ENCODE results near the gene LRCOL1. TPM values are rescaled to one million over a fixed set of nuclear protein-coding genes. Genes with fewer than 3 reads are reported as not detected.

LRCOL1 gene
- total RNA-seq, 1 donor from 2014 or later, result not detected

- no peak overlapping the region for H3K27ac Mint-ChIP-seq
- intact Hi-C loops (cut with micrococcal nuclease), result no loop called here
- DNase-seq, result no peak
- H3K9me3 Mint-ChIP-seq, result no peaks in the 10 kb centered on the region
- H3K4me1 Mint-ChIP-seq, result peaks cover 1% of the 10 kb centered on the region
- no peaks in the 10 kb centered on the region for H3K27me3 Mint-ChIP-seq
- peaks cover 49% of the 10 kb centered on the region for H3K36me3 Mint-ChIP-seq (ENCODE audit: low read depth)
- H3K4me3 Mint-ChIP-seq, result no peak overlapping the region
Measured at GRCh38 chr12:132642846-132643835, 32.8 kb upstream of the LRCOL1 start.

GRCh38 chr12:132641811-132642650 lies 31.6 kb upstream of the LRCOL1 start:
- Mint-ChIP-seq H3K4me3 (no peak overlapping the region), H3K36me3 (ENCODE audit: low read depth) (peaks cover 50% of the 10 kb centered on the region), H3K9me3 (no peaks in the 10 kb centered on the region), H3K27ac (no peak overlapping the region), H3K4me1 (peaks cover 6% of the 10 kb centered on the region), H3K27me3 (no peaks in the 10 kb centered on the region)
- intact Hi-C loops (cut with micrococcal nuclease), result no loop called here
- no peak for DNase-seq

GRCh38 chr12:132640936-132641335 lies 30.6 kb upstream of the LRCOL1 start:
- no peaks in the 10 kb centered on the region for H3K27me3 Mint-ChIP-seq
- peaks cover 48% of the 10 kb centered on the region for H3K36me3 Mint-ChIP-seq (ENCODE audit: low read depth)
- no peak for DNase-seq
- intact Hi-C loops (cut with micrococcal nuclease), result no loop called here
- no peaks in the 10 kb centered on the region for H3K9me3 Mint-ChIP-seq
- H3K4me1 Mint-ChIP-seq, result peaks cover 6% of the 10 kb centered on the region
- H3K4me3 Mint-ChIP-seq, result no peak overlapping the region
- H3K27ac Mint-ChIP-seq, result no peak overlapping the region

- DNase-seq, result no peak
- no peaks in the 10 kb centered on the region for H3K27me3 Mint-ChIP-seq
- no peaks in the 10 kb centered on the region for H3K9me3 Mint-ChIP-seq
- intact Hi-C loops (cut with micrococcal nuclease), result no loop called here
- H3K36me3 Mint-ChIP-seq (ENCODE audit: low read depth), result peaks cover 53% of the 10 kb centered on the region
- H3K4me3 Mint-ChIP-seq, result no peak overlapping the region
- no peak overlapping the region for H3K27ac Mint-ChIP-seq
- peaks cover 6% of the 10 kb centered on the region for H3K4me1 Mint-ChIP-seq
Measured at GRCh38 chr12:132639956-132640520, 29.7 kb upstream of the LRCOL1 start.

GRCh38 chr12:132638541-132639408 lies 28.4 kb upstream of the LRCOL1 start:
- Mint-ChIP-seq H3K4me3 (no peak overlapping the region), H3K9me3 (no peaks in the 10 kb centered on the region), H3K36me3 (ENCODE audit: low read depth) (peaks cover 57% of the 10 kb centered on the region), H3K27me3 (no peaks in the 10 kb centered on the region), H3K4me1 (peaks cover 6% of the 10 kb centered on the region), H3K27ac (no peak overlapping the region)
- intact Hi-C loops (cut with micrococcal nuclease), result no loop called here
- DNase-seq, result peak; percentile 69

GRCh38 chr12:132637811-132638210 lies 27.4 kb upstream of the LRCOL1 start:
- no peaks in the 10 kb centered on the region for H3K9me3 Mint-ChIP-seq
- H3K27ac Mint-ChIP-seq, result no peak overlapping the region
- peaks cover 6% of the 10 kb centered on the region for H3K4me1 Mint-ChIP-seq
- no peaks in the 10 kb centered on the region for H3K27me3 Mint-ChIP-seq
- intact Hi-C loops (cut with micrococcal nuclease), result no loop called here
- no peak for DNase-seq
- no peak overlapping the region for H3K4me3 Mint-ChIP-seq
- H3K36me3 Mint-ChIP-seq (ENCODE audit: low read depth), result peaks cover 64% of the 10 kb centered on the region

GRCh38 chr12:132635076-132635955 lies 24.9 kb upstream of the LRCOL1 start:
- H3K36me3 Mint-ChIP-seq (ENCODE audit: low read depth), result peaks cover 75% of the 10 kb centered on the region
- no peak for DNase-seq
- no peak overlapping the region for H3K4me3 Mint-ChIP-seq
- intact Hi-C loops (cut with micrococcal nuclease), result no loop called here
- peaks cover 6% of the 10 kb centered on the region for H3K4me1 Mint-ChIP-seq
- no peaks in the 10 kb centered on the region for H3K27me3 Mint-ChIP-seq
- no peaks in the 10 kb centered on the region for H3K9me3 Mint-ChIP-seq
- peak overlapping the region; percentile 41 for H3K27ac Mint-ChIP-seq

GRCh38 chr12:132634411-132634990 lies 24.1 kb upstream of the LRCOL1 start:
- Mint-ChIP-seq H3K27me3 (no peaks in the 10 kb centered on the region), H3K36me3 (ENCODE audit: low read depth) (peaks cover 80% of the 10 kb centered on the region), H3K27ac (no peak overlapping the region), H3K4me3 (no peak overlapping the region), H3K4me1 (peaks cover 6% of the 10 kb centered on the region), H3K9me3 (no peaks in the 10 kb centered on the region)
- DNase-seq, result no peak
- intact Hi-C loops (cut with micrococcal nuclease), result no loop called here

- DNase-seq, result no peak
- intact Hi-C loops (cut with micrococcal nuclease), result no loop called here
- Mint-ChIP-seq H3K4me1 (peaks cover 6% of the 10 kb centered on the region), H3K27me3 (no peaks in the 10 kb centered on the region), H3K4me3 (no peak overlapping the region), H3K9me3 (no peaks in the 10 kb centered on the region), H3K27ac (no peak overlapping the region), H3K36me3 (ENCODE audit: low read depth) (peaks cover 78% of the 10 kb centered on the region)
Measured at GRCh38 chr12:132633901-132634300, 23.5 kb upstream of the LRCOL1 start.

GRCh38 chr12:132633398-132633797 lies 23.0 kb upstream of the LRCOL1 start:
- DNase-seq, result no peak
- Mint-ChIP-seq H3K4me3 (no peak overlapping the region), H3K27ac (no peak overlapping the region), H3K9me3 (no peaks in the 10 kb centered on the region), H3K4me1 (peaks cover 6% of the 10 kb centered on the region), H3K27me3 (no peaks in the 10 kb centered on the region), H3K36me3 (ENCODE audit: low read depth) (peaks cover 80% of the 10 kb centered on the region)
- intact Hi-C loops (cut with micrococcal nuclease), result no loop called here

GRCh38 chr12:132632521-132633228 lies 22.3 kb upstream of the LRCOL1 start:
- intact Hi-C loops (cut with micrococcal nuclease), result no loop called here
- Mint-ChIP-seq H3K9me3 (no peaks in the 10 kb centered on the region), H3K27ac (no peak overlapping the region), H3K4me1 (peaks cover 3% of the 10 kb centered on the region), H3K36me3 (ENCODE audit: low read depth) (peaks cover 73% of the 10 kb centered on the region), H3K4me3 (no peak overlapping the region), H3K27me3 (no peaks in the 10 kb centered on the region)
- DNase-seq, result no peak

- no peak overlapping the region for H3K4me3 Mint-ChIP-seq
- H3K4me1 Mint-ChIP-seq, result no peaks in the 10 kb centered on the region
- intact Hi-C loops (cut with micrococcal nuclease), result no loop called here
- peaks cover 65% of the 10 kb centered on the region for H3K36me3 Mint-ChIP-seq (ENCODE audit: low read depth)
- H3K27ac Mint-ChIP-seq, result no peak overlapping the region
- H3K27me3 Mint-ChIP-seq, result no peaks in the 10 kb centered on the region
- no peaks in the 10 kb centered on the region for H3K9me3 Mint-ChIP-seq
- no peak for DNase-seq
Measured at GRCh38 chr12:132631666-132632065, 21.3 kb upstream of the LRCOL1 start.
